ENCODE measurements around the gene DUSP6.

DUSP6 gene

DNA sequence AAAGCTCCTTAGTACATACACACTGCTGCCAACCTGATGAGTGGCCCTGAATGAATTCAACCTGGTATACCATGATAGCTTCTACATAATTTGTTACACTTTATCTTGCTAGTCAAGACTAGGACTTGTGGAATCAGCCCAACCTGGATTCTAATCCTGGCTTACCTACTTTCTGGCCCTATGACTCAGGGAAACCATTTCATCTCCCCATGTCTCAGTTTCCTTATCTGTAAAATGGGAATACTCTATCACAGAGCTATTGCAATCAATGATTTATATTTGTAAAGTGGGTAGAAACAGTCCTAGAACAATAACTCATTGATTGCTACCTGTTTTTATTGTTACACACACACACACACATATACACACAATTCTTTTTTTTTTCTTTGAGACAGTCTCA is 6.5 kb upstream of the DUSP6 start:
- Histone ChIP-seq H3K79me2 (peaks cover 35% of the 10 kb centered on the region), H3K27ac (no peak overlapping the region), H3K4me3 (ENCODE audit: low read depth, low read length) (no peak overlapping the region), H3K9me3 (ENCODE audit: control insufficient read depth, low read length) (no peaks in the 10 kb centered on the region), H3K36me3 (ENCODE audit: control insufficient read depth, insufficient read depth, low read length) (no peaks in the 10 kb centered on the region), H3K27me3 (ENCODE audit: control insufficient read depth, insufficient read depth, low read length) (no peaks in the 10 kb centered on the region), H3K9ac (no peak overlapping the region), H2AFZ (no peak overlapping the region), H3K4me1 (peaks cover 27% of the 10 kb centered on the region), H3K4me2 (ENCODE audit: low read length) (no peak overlapping the region)
- TF ChIP-seq CTCF (IDR thresholded peaks at IDR 0.05): no peak

DNA sequence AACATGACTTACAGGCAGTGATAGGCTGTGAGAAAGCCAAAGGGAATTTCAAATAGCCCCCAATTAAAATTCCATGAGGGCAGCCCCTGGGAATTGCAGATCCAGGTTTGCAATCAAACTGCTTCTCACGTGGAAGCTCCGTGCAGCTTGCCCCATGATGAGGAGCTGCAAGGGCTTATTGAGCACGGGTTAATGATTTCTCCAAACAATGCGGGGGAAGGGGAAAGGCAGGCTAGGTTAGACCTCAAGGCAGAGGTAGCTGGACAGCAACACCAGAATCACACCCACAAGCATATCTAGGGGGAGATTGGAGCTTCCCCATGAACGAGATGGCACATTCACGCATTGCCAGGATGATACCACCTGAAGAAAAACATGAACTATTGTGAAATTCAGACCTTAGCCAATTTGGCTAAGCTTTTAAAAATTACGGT is 5.0 kb upstream of the DUSP6 start:
- H3K27ac ChIP-seq: no peak overlapping the region
- H3K27me3 ChIP-seq (ENCODE audit: control insufficient read depth, insufficient read depth, low read length): no peaks in the 10 kb centered on the region
- peaks cover 16% of the 10 kb centered on the region for H3K4me1 ChIP-seq

GRCh38 chr12:89356069-89356665 is 3.9 kb upstream of the DUSP6 start:
- no peak for TF ChIP-seq CTCF (IDR thresholded peaks at IDR 0.05)
- Histone ChIP-seq H3K27ac (peak overlapping the region; percentile 100), H3K4me3 (ENCODE audit: low read depth, low read length) (no peak overlapping the region), H3K27me3 (ENCODE audit: control insufficient read depth, insufficient read depth, low read length) (no peaks in the 10 kb centered on the region), H3K4me2 (ENCODE audit: low read length) (no peak overlapping the region), H3K9me3 (ENCODE audit: control insufficient read depth, low read length) (no peaks in the 10 kb centered on the region), H3K4me1 (peaks cover 16% of the 10 kb centered on the region), H3K36me3 (ENCODE audit: control insufficient read depth, insufficient read depth, low read length) (no peaks in the 10 kb centered on the region), H2AFZ (no peak overlapping the region), H3K9ac (no peak overlapping the region), H3K79me2 (peaks cover 37% of the 10 kb centered on the region)

More for the DNA sequence above, 5.0 kb upstream of the DUSP6 start:
- Histone ChIP-seq H2AFZ (no peak overlapping the region), H3K36me3 (ENCODE audit: control insufficient read depth, insufficient read depth, low read length) (no peaks in the 10 kb centered on the region), H3K9me3 (ENCODE audit: control insufficient read depth, low read length) (no peaks in the 10 kb centered on the region), H3K4me2 (ENCODE audit: low read length) (no peak overlapping the region), H3K79me2 (peaks cover 32% of the 10 kb centered on the region), H3K9ac (no peak overlapping the region), H3K4me3 (ENCODE audit: low read depth, low read length) (no peak overlapping the region)
- no peak for TF ChIP-seq CTCF (IDR thresholded peaks at IDR 0.05)

- H3K79me2 ChIP-seq: peaks cover 37% of the 10 kb centered on the region
- peak overlapping the region; percentile 98 for H3K4me2 ChIP-seq (ENCODE audit: low read length)
- peaks cover 16% of the 10 kb centered on the region for H3K4me1 ChIP-seq
- H3K27ac ChIP-seq: peak overlapping the region; percentile 100
- no peaks in the 10 kb centered on the region for H3K27me3 ChIP-seq (ENCODE audit: control insufficient read depth, insufficient read depth, low read length)
- no peaks in the 10 kb centered on the region for H3K9me3 ChIP-seq (ENCODE audit: control insufficient read depth, low read length)
- peak overlapping the region; percentile 88 for H3K4me3 ChIP-seq (ENCODE audit: low read depth, low read length)
- H3K36me3 ChIP-seq (ENCODE audit: control insufficient read depth, insufficient read depth, low read length): no peaks in the 10 kb centered on the region
- no peak for TF ChIP-seq CTCF (IDR thresholded peaks at IDR 0.05)
- no peak overlapping the region for H2AFZ ChIP-seq
- no peak overlapping the region for H3K9ac ChIP-seq
Observed at GRCh38 chr12:89355243-89356068, 3.2 kb upstream of the DUSP6 start.

Measured in parathyroid adenoma (tissue), 2 donors.